B cell (primary cell): ENCODE results near the gene ZBED4. TPM values are rescaled to one million over a fixed set of nuclear protein-coding genes. Genes with fewer than 3 reads are reported as not detected.

Experiments used
- ATAC-seq: fragments of 200-7000 bp; cut with Tn5 transposase; one replicate; pipeline ENCODE4 v1.10.0; 2021; ENCODE audit warnings: low read depth, mild to moderate bottlenecking, moderate number of reproducible peaks, moderate library complexity
- CTCF ChIA-PET: fragments of 350-600 bp; sonication (Branson Sonifier 250); formaldehyde crosslinking; loops from one replicate; lab custom pipeline; 2021; ENCODE audit warnings: antibody characterized with exemption, inconsistent platforms; lab: Charles Lee
- POLR2A ChIA-PET: fragments of 350-600 bp; sonication (Branson Sonifier 250); formaldehyde crosslinking; loops from one replicate; lab custom pipeline; 2021; ENCODE audit warnings: antibody characterized with exemption; lab: Charles Lee
- DNase-seq: peaks from one replicate; pipeline ENCODE4 v3.0.0; 2013
- H2AFZ ChIP-seq: 2 replicates; pipeline ENCODE4 v1.6.1; 2012; ENCODE audit warnings: mild to moderate bottlenecking, low read depth, low read length; ENCODE audit not compliant: insufficient read depth, poor library complexity, severe bottlenecking
- H3K27ac ChIP-seq, 2 donors: 1 replicate in 1 of 2; 2 replicates in 1 of 2; pipeline ENCODE4 v1.5.1; 2012 to 2013; ENCODE audit warnings: low read length in 2 of 2, mild to moderate bottlenecking in 2 of 2, moderate library complexity in 1 of 2
- H3K27me3 ChIP-seq, 4 experiments: fragments of 200-600 bp in 1 of 4; sonication (generic) in 1 of 4; replicated peaks in 1 of 4; 1 replicate in 2 of 4; 2 replicates in 2 of 4; pipeline versions ENCODE4 v1.6.1 to v1.7.0; 2013 to 2016; ENCODE audit warnings: low read length in 3 of 4, mild to moderate bottlenecking in 2 of 4, mixed read lengths in 1 of 4, moderate library complexity in 1 of 4; ENCODE audit not compliant: insufficient read depth in 4 of 4, control insufficient read depth in 3 of 4; ENCODE audit errors: control extremely low read depth in 1 of 4
- H3K36me3 ChIP-seq, 2 experiments: replicated peaks in 1 of 2; 1 replicate in 1 of 2; 2 replicates in 1 of 2; pipeline versions ENCODE4 v1.6.1 to v1.7.1; 2013; ENCODE audit warnings: low read length in 1 of 2; ENCODE audit not compliant: insufficient read depth in 2 of 2, control insufficient read depth in 1 of 2; ENCODE audit errors: control extremely low read depth in 1 of 2, extremely low read depth in 1 of 2
- H3K4me1 ChIP-seq, 2 donors: fragments of 200-600 bp in 1 of 2; sonication (generic) in 1 of 2; 1 replicate in 1 of 2; 2 replicates in 1 of 2; pipeline versions ENCODE4 v1.5.1 to v1.6.1; 2013 to 2017; ENCODE audit warnings: low read length in 2 of 2; ENCODE audit not compliant: control insufficient read depth in 2 of 2, insufficient read depth in 2 of 2
- H3K4me2 ChIP-seq: replicated peaks from 2 replicates; pipeline ENCODE3; 2012; ENCODE audit warnings: mild to moderate bottlenecking, low read depth, low read length; ENCODE audit not compliant: poor library complexity, severe bottlenecking
- H3K4me3 ChIP-seq, 5 experiments: fragments of 200-600 bp in 1 of 5; sonication (generic) in 1 of 5; 1 replicate in 3 of 5; 2 replicates in 2 of 5; pipeline versions ENCODE4 v1.5.1 to v1.7.0; 2011 to 2016; ENCODE audit warnings: low read length in 4 of 5, mild to moderate bottlenecking in 4 of 5, low read depth in 2 of 5, control low read depth in 1 of 5, moderate library complexity in 1 of 5; ENCODE audit not compliant: insufficient read depth in 1 of 5; ENCODE audit errors: control extremely low read depth in 1 of 5, extremely low read depth in 1 of 5
- H3K79me2 ChIP-seq: fragments of 200-600 bp; sonication (generic); one replicate; pipeline ENCODE4 v1.6.0; 2016; ENCODE audit warnings: low read length; ENCODE audit not compliant: control insufficient read depth, insufficient read depth
- H3K9ac ChIP-seq: fragments of 200-600 bp; sonication (generic); 2 replicates; pipeline ENCODE4 v1.6.1; 2017; ENCODE audit warnings: mild to moderate bottlenecking, low read length, moderate library complexity
- H3K9me3 ChIP-seq, 3 donors: one replicate each; pipeline versions ENCODE4 v1.6.1 to v1.7.1; 2013; ENCODE audit warnings: low read length in 2 of 3; ENCODE audit not compliant: control insufficient read depth in 2 of 3, insufficient read depth in 1 of 3; ENCODE audit errors: control extremely low read depth in 1 of 3
- H4K20me1 ChIP-seq: 2 replicates; pipeline ENCODE4 v1.6.0; 2012; ENCODE audit warnings: mild to moderate bottlenecking, low read length; ENCODE audit not compliant: insufficient read depth, control insufficient read depth, poor library complexity, severe bottlenecking
- H3K27ac Mint-ChIP-seq: one replicate; pipeline ENCODE4 v1.8.0; 2021; ENCODE audit warnings: mixed read lengths
- H3K27me3 Mint-ChIP-seq: one replicate; pipeline ENCODE4 v1.8.0; 2021; ENCODE audit warnings: mixed read lengths
- H3K4me1 Mint-ChIP-seq: one replicate; pipeline ENCODE4 v1.8.0; 2021; ENCODE audit warnings: mixed read lengths
- H3K4me3 Mint-ChIP-seq: one replicate; pipeline ENCODE4 v1.8.0; 2021; ENCODE audit warnings: mixed read lengths
- H3K9me3 Mint-ChIP-seq: one replicate; pipeline ENCODE4 v1.8.0; 2022; ENCODE audit warnings: mixed read lengths; ENCODE audit not compliant: insufficient read depth
- CTCF ChIP-seq: fragments of 200-600 bp; IDR thresholded peaks from one replicate; pipeline ENCODE4 v1.8.0; 2022; ENCODE audit warnings: antibody characterized with exemption, mild to moderate bottlenecking
- EZH2 ChIP-seq: IDR thresholded peaks from 2 replicates; pipeline ENCODE4 v1.6.1; 2012; ENCODE audit warnings: borderline replicate concordance, low read depth, mild to moderate bottlenecking, moderate library complexity, low read length; ENCODE audit not compliant: insufficient read depth, poor library complexity, severe bottlenecking
- WGBS: methylation state at CpG from one replicate; pipeline ENCODE4 v1.1.5; 2013; ENCODE audit warnings: missing lambda C conversion rate; ENCODE audit not compliant: insufficient coverage; 5-methylcytosine and 5-hydroxymethylcytosine counted together
- intact Hi-C: fragments of 100-400 bp; cut with micrococcal nuclease; formaldehyde crosslinking; loops from one replicate; pipeline ENCODE4 v1.10.0; 2022
- polyA plus RNA-seq: library from polyadenylated mRNA; depleted of rRNA; stranded (reverse); fragments of >200 nt; gene quantifications from 2 replicates; pipeline ENCODE4 v1.2.3, GENCODE V29; 2012
- total RNA-seq, 2 donors: library from RNA; stranded (reverse); fragments of 120-200 nt in 1 of 2; gene quantifications; 1 replicate in 1 of 2; 2 replicates in 1 of 2; pipeline versions ENCODE4 v1.2.3 to v1.2.4, GENCODE V29; 2013 to 2022

The ZBED4 gene
- total and polyA plus RNA-seq, 2 donors (not counting 1 experiment from before 2014, with no cell fraction given), result 5.9 to 14.6 TPM

- ATAC-seq (no peak), DNase-seq (no peak)
- H3K27me3 ChIP-seq, result no peaks in the 10 kb centered on the region
- ChIA-PET POLR2A (no interaction called here), CTCF (no interaction called here)
- H3K4me2 ChIP-seq, result no peak overlapping the region
- H3K27me3 Mint-ChIP-seq, result no peaks in the 10 kb centered on the region
- peaks cover 26% of the 10 kb centered on the region for H4K20me1 ChIP-seq
- H3K4me3 Mint-ChIP-seq, result no peak overlapping the region
- H3K27ac Mint-ChIP-seq, result no peak overlapping the region
- peaks cover 29% of the 10 kb centered on the region for H3K79me2 ChIP-seq
- 98% methylated on average over 18 of the region's 18 CpGs for WGBS
- H3K9me3 ChIP-seq, result peaks cover 0 to 10% (median 0%) of the 10 kb centered on the region in 3 donors
- H3K4me3 ChIP-seq, result no peak overlapping the region
- H3K36me3 ChIP-seq, result peaks cover 0 to 63% of the 10 kb centered on the region in 2 experiments
- H3K9ac ChIP-seq, result no peak overlapping the region
- no peak overlapping the region for H2AFZ ChIP-seq
- no peak overlapping the region for H3K27ac ChIP-seq
- H3K4me1 Mint-ChIP-seq, result no peaks in the 10 kb centered on the region
- H3K4me1 ChIP-seq, result no peaks in the 10 kb centered on the region
- no peak for TF ChIP-seq EZH2
- no peak for TF ChIP-seq CTCF
- intact Hi-C loops, result no loop called here
- no peaks in the 10 kb centered on the region for H3K9me3 Mint-ChIP-seq
Observed at GRCh38 chr22:49905465-49905864, 51.8 kb downstream of the ZBED4 start.

- Mint-ChIP-seq H3K27ac (no peak overlapping the region), H3K27me3 (no peaks in the 10 kb centered on the region), H3K9me3 (no peaks in the 10 kb centered on the region), H3K4me1 (no peaks in the 10 kb centered on the region), H3K4me3 (no peak overlapping the region)
- Histone ChIP-seq H3K9me3 (peaks cover 0 to 8% (median 0%) of the 10 kb centered on the region in 3 donors), H3K79me2 (peaks cover 29% of the 10 kb centered on the region), H3K36me3 (peaks cover 0 to 62% of the 10 kb centered on the region in 2 experiments), H3K4me1 (no peaks in the 10 kb centered on the region), H2AFZ (no peak overlapping the region), H3K27me3 (no peaks in the 10 kb centered on the region), H3K9ac (no peak overlapping the region), H3K27ac (no peak overlapping the region), H3K4me3 (no peak overlapping the region), H3K4me2 (no peak overlapping the region), H4K20me1 (peaks cover 26% of the 10 kb centered on the region)
- ATAC-seq, result no peak
- ChIA-PET POLR2A (no interaction called here), CTCF (no interaction called here)
- WGBS, result 97% methylated on average over 28 of the region's 28 CpGs
- intact Hi-C loops, result no loop called here
- TF ChIP-seq CTCF (no peak), EZH2 (no peak)
- DNase-seq, result no peak
Observed at GRCh38 chr22:49906071-49906798, 52.6 kb downstream of the ZBED4 start.
